ENCODE results near the gene CRTC2. TPM values are rescaled to one million over a fixed set of nuclear protein-coding genes. Genes with fewer than 3 reads are reported as not detected.

The CRTC2 gene
- total RNA-seq, 1 experiment from 2014 or later: 39.3 TPM

GRCh38 chr1:153945795-153946621 is 12.4 kb downstream of the CRTC2 start:
- ATAC-seq (peak; percentile 83), DNase-seq (ENCODE audit: low read depth, low spot score) (no peak)
- intact Hi-C loops (cut with micrococcal nuclease; ENCODE audit: unreplicated experiment) (no loop called here), in situ Hi-C loops (cut with HindIII; ENCODE audit: low pct_unique_long_range_greater_than_20kb, low sequenced_read_pairs) (no loop called here)
- peak overlapping the region; percentile 78 for H3K27ac ChIP-seq (ENCODE audit: low read length)
- BruUV-seq (replicated peaks): no TSS peak
- H3K27me3 ChIP-seq (ENCODE audit: control insufficient read depth, insufficient read depth, low read length): no peaks in the 10 kb centered on the region
- no peaks in the 10 kb centered on the region for H3K9me3 ChIP-seq (ENCODE audit: control insufficient read depth, insufficient read depth, low read depth, low read length)
- no peaks in the 10 kb centered on the region; the same call in none of the 2 replicates for H3K36me3 ChIP-seq (ENCODE audit: control insufficient read depth, insufficient read depth, low read length)
- ChIA-PET POLR2A (interaction anchor here (0.6 to 0.7 kb wide), 2 partner anchors 13 to 51 kb away, joined by 3 to 8 read pairs; no protein-coding TSS in a partner anchor), CTCF (interaction anchor here (0.5 to 1.1 kb wide), 8 partner anchors 21 to 1304 kb away, joined by 4 to 12 read pairs (median 6); partner anchors contain the start of gene GATAD2B)
- peaks cover 14% of the 10 kb centered on the region for H3K4me1 ChIP-seq (ENCODE audit: control insufficient read depth, insufficient read depth, low read length)
- 0 out of 2 replicates have a peak, but pooled peaks have one; percentile 35 for TF ChIP-seq POLR2AphosphoS5 (IDR thresholded peaks at IDR 0.05; ENCODE audit: low read depth, low read length)
- TF ChIP-seq, protein P1, sequence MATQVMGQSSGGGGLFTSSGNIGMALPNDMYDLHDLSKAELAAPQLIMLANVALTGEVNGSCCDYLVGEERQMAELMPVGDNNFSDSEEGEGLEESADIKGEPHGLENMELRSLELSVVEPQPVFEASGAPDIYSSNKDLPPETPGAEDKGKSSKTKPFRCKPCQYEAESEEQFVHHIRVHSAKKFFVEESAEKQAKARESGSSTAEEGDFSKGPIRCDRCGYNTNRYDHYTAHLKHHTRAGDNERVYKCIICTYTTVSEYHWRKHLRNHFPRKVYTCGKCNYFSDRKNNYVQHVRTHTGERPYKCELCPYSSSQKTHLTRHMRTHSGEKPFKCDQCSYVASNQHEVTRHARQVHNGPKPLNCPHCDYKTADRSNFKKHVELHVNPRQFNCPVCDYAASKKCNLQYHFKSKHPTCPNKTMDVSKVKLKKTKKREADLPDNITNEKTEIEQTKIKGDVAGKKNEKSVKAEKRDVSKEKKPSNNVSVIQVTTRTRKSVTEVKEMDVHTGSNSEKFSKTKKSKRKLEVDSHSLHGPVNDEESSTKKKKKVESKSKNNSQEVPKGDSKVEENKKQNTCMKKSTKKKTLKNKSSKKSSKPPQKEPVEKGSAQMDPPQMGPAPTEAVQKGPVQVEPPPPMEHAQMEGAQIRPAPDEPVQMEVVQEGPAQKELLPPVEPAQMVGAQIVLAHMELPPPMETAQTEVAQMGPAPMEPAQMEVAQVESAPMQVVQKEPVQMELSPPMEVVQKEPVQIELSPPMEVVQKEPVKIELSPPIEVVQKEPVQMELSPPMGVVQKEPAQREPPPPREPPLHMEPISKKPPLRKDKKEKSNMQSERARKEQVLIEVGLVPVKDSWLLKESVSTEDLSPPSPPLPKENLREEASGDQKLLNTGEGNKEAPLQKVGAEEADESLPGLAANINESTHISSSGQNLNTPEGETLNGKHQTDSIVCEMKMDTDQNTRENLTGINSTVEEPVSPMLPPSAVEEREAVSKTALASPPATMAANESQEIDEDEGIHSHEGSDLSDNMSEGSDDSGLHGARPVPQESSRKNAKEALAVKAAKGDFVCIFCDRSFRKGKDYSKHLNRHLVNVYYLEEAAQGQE (IDR thresholded peaks at IDR 0.05; ENCODE audit: insufficient read depth in 1 of 2, low read depth in 2 of 2, low read length in 1 of 2): no peak
- TF ChIP-seq TCF7L2 (IDR thresholded peaks at IDR 0.05; ENCODE audit: low read depth, low read length): no peak
- TF ChIP-seq SIN3A (IDR thresholded peaks at IDR 0.05; ENCODE audit: borderline replicate concordance, insufficient read depth, low read depth, low read length): peak; percentile 57; the same call in 1 of the 2 replicates
- TF ChIP-seq, protein P2, sequence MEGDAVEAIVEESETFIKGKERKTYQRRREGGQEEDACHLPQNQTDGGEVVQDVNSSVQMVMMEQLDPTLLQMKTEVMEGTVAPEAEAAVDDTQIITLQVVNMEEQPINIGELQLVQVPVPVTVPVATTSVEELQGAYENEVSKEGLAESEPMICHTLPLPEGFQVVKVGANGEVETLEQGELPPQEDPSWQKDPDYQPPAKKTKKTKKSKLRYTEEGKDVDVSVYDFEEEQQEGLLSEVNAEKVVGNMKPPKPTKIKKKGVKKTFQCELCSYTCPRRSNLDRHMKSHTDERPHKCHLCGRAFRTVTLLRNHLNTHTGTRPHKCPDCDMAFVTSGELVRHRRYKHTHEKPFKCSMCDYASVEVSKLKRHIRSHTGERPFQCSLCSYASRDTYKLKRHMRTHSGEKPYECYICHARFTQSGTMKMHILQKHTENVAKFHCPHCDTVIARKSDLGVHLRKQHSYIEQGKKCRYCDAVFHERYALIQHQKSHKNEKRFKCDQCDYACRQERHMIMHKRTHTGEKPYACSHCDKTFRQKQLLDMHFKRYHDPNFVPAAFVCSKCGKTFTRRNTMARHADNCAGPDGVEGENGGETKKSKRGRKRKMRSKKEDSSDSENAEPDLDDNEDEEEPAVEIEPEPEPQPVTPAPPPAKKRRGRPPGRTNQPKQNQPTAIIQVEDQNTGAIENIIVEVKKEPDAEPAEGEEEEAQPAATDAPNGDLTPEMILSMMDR (IDR thresholded peaks at IDR 0.05): no peak
- peak overlapping the region; percentile 77 to 78 for H3K4me3 ChIP-seq (ENCODE audit: low read depth in 2 of 2, low read length in 2 of 2)

DNA sequence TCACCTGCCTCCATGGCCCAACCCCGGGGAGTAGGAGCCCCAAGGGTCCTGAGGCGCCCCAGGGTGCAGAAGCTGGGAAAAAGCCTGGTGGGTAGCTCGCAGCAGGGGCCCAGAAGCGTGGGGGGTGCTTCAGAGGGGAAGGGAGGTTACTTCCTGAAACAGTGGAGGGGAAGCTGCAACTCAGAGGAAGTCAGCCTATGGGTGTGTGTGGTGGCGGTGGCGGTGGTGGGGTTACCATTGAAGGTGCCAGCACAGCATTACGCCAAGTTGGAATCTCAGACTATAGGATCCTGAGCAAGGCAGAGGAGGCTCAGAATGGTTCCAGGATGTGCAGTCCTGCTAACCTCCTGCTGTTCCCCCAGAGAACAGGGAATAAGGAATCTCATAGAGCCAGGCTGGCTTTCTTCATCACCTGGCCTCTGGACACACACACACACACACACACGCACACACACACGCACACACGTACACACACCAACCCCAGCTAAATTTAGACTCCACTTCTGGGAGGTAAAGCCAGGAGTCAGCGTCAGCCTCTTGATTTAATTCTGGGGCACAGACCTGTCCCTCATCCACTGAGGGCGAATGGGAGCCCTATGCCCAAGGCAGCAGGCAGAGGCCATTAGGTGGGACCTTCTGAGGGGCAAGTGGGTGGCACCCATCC is 13.1 kb downstream of the CRTC2 start:
- Histone ChIP-seq H3K4me1 (ENCODE audit: control insufficient read depth, insufficient read depth, low read length) (peaks cover 14% of the 10 kb centered on the region), H3K27ac (ENCODE audit: low read length) (peak overlapping the region; percentile 78), H3K4me3 (ENCODE audit: low read depth in 2 of 2, low read length in 2 of 2) (peak overlapping the region; percentile 77 to 78), H3K9me3 (ENCODE audit: control insufficient read depth, insufficient read depth, low read depth, low read length) (no peaks in the 10 kb centered on the region), H3K27me3 (ENCODE audit: control insufficient read depth, insufficient read depth, low read length) (no peaks in the 10 kb centered on the region), H3K36me3 (ENCODE audit: control insufficient read depth, insufficient read depth, low read length) (no peaks in the 10 kb centered on the region; the same call in 1 of the 2 replicates)
- ChIA-PET POLR2A (no interaction called here), CTCF (interaction anchor here (0.6 to 1.1 kb wide), 2 partner anchors 42 to 434 kb away, joined by 4 to 7 read pairs; no protein-coding TSS in a partner anchor)
- intact Hi-C loops (cut with micrococcal nuclease; ENCODE audit: unreplicated experiment): no loop called here
- ATAC-seq: peak; percentile 20
- in situ Hi-C loops (cut with HindIII; ENCODE audit: low pct_unique_long_range_greater_than_20kb, low sequenced_read_pairs): no loop called here
- no TSS peak for BruUV-seq (replicated peaks)
- TF ChIP-seq POLR2AphosphoS5 (IDR thresholded peaks at IDR 0.05; ENCODE audit: low read depth, low read length) (no peak), SIN3A (IDR thresholded peaks at IDR 0.05; ENCODE audit: borderline replicate concordance, insufficient read depth, low read depth, low read length) (no peak), TCF7L2 (IDR thresholded peaks at IDR 0.05; ENCODE audit: low read depth, low read length) (no peak)
- TF ChIP-seq, protein P2 (IDR thresholded peaks at IDR 0.05): no peak
- TF ChIP-seq, protein P1 (IDR thresholded peaks at IDR 0.05; ENCODE audit: insufficient read depth in 1 of 2, low read depth in 2 of 2, low read length in 1 of 2): no peak
- DNase-seq (ENCODE audit: low read depth, low spot score): no peak
